ENCODE data around the gene LIMCH1.

LIMCH1 gene

DNA sequence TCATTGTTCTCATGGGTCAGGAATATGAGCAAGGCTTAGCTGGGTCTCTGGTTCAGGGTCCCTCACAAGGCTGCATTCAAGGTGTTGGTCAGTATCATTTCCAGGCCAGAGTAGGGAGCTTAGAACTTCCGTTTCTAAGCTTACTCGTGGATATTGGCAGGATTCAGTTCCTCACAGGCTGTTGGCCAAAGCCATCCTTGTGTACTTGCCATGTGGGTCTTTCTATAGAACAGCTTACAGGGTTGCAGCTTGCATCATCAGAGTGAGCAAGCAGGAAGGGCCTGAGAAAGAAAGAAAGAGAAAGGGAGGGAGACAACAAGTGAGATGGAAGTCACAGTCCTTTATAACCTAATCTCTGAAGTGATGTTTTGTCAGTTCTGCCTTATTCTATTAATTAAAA is 5.1 kb upstream of the LIMCH1 start:
- no peak for DNase-seq

GRCh38 chr4:41533680-41534079 is 4.3 kb upstream of the LIMCH1 start:
- DNase-seq, result no peak

DNA sequence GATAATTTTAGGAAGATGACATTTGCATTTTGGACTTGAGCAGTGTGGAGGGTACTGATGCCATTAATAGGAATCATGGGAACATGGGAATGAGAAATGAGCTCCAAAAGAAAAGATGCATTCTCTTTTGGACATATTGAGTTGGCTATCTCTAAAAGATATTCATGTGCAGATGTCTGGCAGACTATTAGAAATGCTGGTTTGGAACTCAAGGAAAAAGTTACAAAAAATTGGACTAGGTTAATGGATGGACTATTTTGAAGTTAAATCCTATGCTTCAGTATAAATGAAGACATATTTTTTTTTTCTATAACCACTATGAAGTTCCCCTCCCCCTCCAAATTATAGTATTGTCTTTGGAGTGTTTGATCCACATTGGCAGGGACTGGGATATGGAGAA is 3.6 kb upstream of the LIMCH1 start:
- no peak for DNase-seq

DNA sequence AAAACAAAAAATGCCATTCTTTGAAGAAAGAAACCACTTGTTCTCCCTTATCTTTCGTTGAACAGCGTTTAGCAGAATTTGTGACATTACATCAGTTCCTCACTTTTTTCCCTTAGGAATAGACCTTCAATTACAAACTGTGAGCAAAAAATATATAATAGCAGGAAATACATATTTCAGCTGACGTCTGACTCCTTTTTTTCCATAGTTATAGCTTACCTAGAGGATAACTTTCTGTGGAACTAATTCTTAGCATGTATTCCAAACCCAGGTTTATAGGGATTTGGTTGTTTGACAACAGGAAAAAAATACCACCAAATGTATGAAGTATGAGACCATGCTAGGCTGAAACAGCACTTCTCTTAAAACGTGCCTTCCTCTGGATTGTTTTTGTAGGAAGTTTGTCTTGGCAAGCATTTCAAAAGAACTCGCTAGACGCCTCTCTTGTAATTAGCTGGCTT is 2.0 kb upstream of the LIMCH1 start:
- DNase-seq, result no peak

- no peak for DNase-seq
These were observed 566 bp upstream of the LIMCH1 start for GRCh38 chr4:41537292-41537890.

- DNase-seq, result no peak
These were observed 1.0 kb downstream of the LIMCH1 start for GRCh38 chr4:41538887-41539498.

- DNase-seq, result no peak
These were observed 1.8 kb downstream of the LIMCH1 start for GRCh38 chr4:41539711-41540110.

DNA sequence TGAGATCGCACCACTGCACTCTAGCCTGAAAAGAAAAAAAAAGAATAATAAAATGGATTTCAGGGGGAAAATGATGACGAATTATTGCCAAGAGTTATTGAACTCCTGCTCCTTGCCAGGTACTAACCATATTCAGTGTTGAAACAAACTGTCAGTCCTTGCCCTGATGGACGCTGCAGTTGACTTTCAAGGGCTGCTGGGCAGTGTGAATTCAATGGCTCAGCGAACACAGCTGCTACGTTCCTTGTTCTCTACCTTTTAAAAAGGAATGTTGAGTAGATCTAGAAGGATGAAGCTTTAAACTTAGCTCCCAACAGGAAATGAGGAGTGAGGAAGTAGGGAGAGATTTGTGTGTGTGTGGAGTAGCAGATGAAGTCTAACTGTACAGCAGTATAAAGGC is 2.7 kb downstream of the LIMCH1 start:
- no peak for DNase-seq

DNA sequence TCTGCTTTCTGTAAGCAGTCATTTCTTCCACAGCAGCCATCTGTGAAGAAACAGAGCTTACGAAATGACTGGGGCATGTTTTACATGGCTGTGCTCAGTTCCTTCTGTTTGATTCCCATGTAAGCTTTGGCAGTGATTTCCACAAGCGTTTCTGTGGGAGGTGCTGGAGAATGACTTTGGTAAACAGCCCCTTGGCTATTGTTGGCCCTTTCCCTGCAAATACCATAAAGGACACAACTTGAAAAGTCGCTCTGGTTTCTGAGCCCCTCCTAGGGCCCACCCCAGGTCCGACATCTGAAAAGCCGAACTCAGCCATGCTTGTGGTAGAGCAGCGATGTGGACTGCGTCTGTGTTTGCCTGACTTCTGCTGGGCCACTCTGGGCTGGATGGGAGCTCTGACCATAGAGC is 3.7 kb downstream of the LIMCH1 start:
- DNase-seq, result no peak

- no peak for DNase-seq
These were observed 4.7 kb downstream of the LIMCH1 start for GRCh38 chr4:41542526-41543275.

DNA sequence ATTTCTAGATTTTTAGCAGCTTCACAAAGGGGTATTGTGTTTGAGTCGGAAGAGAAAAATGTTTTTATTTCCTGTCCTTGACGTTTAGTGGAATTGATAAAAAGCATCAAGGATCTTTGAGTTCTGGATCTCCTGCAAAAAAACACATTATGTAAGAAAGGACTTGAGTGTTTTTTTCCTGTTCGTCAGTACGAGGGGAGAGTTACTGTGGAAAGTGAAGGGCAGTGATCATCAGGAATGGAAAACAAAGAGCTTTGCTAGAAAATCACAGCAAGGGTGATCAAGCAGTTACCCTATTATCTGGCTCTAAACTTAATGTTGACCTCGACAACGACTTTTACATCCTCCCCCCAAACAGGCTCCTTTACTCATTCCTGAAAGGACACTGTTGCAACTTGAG is 7.3 kb downstream of the LIMCH1 start:
- DNase-seq, result no peak

- no peak for DNase-seq
These were observed 8.7 kb downstream of the LIMCH1 start for GRCh38 chr4:41546638-41547037.

GRCh38 chr4:41548305-41548880 is 10.4 kb downstream of the LIMCH1 start:
- no peak for DNase-seq

DNA sequence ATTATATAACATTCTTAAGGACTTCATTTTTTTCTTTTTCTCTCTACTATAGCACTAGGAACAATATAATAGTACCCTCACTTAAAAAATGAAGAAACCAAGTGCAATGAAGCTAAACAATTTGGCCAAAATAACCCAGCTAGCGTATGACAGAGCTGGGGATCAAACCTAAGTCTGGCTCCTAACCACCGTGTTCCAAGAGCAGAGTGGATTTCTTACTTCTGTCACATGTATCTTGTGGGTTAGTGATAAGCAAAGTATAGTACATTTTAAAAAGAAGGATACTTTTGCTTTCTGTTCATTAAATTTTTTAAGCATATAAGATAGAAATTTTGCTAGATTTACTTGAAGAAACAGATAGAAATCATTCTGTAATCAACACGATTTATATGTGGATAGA is 11.5 kb downstream of the LIMCH1 start:
- no peak for DNase-seq

- no peak for DNase-seq
These were observed 12.4 kb downstream of the LIMCH1 start for GRCh38 chr4:41550308-41550707.

DNA sequence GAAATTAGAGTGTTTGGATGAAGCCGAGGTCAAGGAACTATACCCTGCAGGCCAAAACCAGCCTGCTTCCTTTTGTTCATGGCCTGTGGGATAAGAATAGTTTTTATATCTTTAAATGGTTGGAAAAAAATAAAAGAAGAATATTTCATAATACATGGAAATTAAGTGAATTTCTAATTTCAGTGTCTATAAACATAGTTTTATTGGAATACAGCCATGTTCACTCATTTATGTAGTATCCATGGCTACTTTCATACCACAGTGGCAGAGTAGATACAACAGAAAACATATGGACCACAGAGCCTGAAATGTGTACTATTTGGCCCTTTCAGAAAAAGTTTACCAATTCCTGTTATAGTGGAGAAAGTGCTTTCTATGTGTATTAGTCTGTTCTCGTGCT is 13.6 kb downstream of the LIMCH1 start:
- no peak for DNase-seq

DNA sequence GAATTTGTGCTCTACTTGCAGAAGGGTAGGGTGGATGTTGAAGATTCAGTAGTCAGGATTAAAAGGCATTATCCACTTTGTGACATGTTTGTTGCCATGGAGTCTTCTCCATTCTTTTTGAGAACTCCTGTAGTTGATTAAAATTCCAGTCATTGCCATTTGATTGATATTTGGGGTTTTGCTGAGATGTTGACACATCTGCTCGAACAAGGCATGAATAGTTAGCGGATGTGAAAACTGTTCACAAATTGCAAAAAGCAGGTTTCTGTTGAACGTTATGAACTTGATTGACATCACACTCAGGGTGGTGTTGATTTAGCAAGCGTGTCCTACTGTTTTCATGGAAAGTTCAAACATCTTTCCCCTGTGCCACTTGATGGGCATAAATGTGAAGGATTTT is 16.9 kb downstream of the LIMCH1 start:
- no peak for DNase-seq

- no peak for DNase-seq
These were observed 18.6 kb downstream of the LIMCH1 start for GRCh38 chr4:41556526-41556925.

- no peak for DNase-seq
These were observed 22.1 kb downstream of the LIMCH1 start for GRCh38 chr4:41559940-41560516.

DNA sequence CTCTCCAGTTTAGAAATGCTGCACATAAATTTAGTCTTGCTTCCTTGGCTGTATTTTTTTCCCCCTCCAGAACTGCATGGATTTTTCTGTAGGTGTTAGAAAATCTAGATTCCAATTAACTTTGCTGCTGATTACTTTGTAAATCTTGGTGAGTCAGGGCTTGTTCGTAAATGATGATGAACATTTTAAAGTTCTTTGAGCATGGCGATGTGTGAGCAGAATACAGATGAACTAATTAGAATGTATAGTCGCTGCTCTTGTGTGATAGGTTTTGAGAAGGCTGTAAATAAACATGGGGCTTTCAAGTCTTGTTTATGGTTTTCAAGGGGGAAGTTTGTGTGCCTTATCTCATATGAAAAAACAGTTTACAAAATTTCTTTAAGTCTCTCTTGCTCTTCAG is 23.3 kb downstream of the LIMCH1 start:
- DNase-seq, result no peak

DNA sequence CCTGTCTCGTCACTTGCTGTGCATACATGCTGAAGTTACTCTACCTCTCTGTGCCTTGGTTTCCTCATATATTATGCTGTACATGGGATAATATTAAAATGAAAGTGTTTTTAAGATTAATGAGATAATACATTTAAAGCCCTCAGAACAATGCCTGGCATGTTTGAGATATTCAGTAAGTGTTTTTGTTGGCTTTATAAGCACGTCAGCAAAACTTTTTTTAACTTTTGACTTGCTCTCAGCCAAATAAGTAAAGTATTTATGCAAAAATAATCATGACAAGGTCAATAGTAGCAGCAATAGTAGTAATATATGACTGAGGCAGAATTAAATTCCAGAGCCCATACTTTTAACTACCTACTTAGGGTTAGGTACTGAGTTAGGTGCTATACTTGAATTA is 29.2 kb downstream of the LIMCH1 start:
- no peak for DNase-seq

DNA sequence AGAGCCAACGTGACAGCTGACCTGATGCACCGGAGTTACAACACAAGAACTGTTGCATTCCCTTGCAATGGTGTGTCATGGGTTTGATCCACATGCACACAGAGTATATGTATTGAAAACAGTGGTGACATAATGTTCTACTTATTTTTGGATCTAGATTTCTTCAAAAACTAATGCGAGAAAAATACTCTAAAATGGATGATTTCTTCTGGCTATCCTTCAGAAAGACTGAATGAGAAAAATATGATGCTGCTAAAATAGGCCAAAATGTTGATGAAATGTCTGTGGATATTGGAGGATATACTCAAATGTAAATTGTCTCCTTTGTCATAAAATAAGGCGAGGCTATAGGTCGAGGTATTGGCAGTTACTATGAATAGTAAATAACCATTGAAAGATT is 30.4 kb downstream of the LIMCH1 start:
- no peak for DNase-seq

DNA sequence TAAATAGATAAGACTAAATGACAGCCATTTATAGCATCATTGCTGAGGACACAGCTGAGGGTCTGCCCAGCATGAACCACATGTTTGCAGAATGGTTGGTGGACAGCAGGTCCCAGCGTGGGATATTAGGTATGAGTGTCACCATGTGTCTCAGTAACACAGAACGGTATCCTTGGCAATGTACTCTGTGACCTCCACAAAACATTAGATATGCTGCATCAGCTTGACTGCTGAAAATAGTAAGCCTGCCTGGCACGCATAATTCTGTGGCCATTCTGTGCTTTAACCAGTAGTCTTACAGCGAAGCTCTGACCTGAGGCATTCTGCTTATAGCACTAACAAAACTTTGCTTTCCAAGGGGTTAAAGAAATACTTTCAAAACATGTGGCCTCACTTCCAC is 32.0 kb downstream of the LIMCH1 start:
- no peak for DNase-seq

GRCh38 chr4:41571422-41571821 is 33.5 kb downstream of the LIMCH1 start:
- DNase-seq, result no peak

All from activated CD4-positive, alpha-beta T cell treated with anti-CD3 and anti-CD28 coated beads, Interleukin-2, amount 50 U/mL, for 1 hour (primary cell).